ENCODE measurements around the gene SMG6.

The SMG6 gene

DNA sequence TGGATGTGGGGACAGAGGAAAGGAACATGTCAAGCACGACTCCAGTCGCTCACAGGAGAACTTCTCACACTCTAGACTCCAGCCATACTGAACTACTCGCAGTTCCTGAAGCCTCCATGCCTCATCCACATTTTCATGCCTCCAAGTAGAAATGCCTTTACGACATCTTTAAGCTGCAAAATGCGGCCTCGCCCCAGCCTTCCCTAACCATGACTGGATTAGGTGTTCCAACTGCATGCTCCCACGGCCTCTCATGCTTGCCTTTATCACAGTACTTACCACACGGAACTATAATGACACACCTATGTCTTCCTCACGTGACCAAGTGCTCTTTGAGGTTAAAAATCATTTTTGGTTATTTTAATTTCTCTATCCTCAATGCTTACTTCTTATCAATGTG, 23.9 kb downstream of the SMG6 start:
- no peaks in the 10 kb centered on the region for H3K27me3 Mint-ChIP-seq (ENCODE audit: low read depth, poor library complexity)

DNA sequence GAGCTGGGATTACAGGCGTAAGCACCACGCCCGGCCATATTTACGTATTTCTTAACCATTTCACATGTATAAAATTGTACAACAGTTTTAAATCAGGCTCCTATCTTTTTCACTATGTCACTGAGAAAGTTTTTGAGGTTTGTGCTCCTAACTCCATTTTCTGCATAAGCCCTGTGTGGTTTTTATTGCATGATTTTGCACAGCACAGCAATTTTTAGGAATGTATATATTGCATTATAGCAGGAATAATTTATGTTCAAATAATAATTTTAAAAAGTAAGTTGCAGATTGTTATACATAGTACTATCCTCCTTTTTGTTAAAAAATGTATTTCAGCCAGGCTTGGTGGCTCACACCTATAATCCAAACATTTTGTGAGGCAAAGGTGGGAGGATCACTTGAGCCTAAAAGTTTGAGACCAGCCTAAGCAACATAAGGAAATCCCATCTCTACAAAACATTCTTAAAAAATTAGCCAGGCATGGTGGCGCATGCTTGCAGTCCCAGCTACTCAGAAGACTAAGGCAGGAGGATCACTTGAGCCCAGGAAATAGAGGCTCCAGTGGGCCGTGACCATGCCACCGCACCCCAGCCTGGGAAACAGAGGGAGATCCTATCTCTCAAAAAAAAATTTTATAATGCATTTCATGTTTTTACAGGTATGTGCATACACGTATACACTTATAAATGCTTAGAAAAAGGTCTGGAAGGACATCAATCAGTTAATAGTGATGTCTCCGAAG, 26.0 kb downstream of the SMG6 start:
- H3K4me1 Mint-ChIP-seq, result no peaks in the 10 kb centered on the region
- no peaks in the 10 kb centered on the region for H3K9me3 Mint-ChIP-seq
- H3K4me3 Mint-ChIP-seq, result no peak overlapping the region
- TF ChIP-seq, protein P1, sequence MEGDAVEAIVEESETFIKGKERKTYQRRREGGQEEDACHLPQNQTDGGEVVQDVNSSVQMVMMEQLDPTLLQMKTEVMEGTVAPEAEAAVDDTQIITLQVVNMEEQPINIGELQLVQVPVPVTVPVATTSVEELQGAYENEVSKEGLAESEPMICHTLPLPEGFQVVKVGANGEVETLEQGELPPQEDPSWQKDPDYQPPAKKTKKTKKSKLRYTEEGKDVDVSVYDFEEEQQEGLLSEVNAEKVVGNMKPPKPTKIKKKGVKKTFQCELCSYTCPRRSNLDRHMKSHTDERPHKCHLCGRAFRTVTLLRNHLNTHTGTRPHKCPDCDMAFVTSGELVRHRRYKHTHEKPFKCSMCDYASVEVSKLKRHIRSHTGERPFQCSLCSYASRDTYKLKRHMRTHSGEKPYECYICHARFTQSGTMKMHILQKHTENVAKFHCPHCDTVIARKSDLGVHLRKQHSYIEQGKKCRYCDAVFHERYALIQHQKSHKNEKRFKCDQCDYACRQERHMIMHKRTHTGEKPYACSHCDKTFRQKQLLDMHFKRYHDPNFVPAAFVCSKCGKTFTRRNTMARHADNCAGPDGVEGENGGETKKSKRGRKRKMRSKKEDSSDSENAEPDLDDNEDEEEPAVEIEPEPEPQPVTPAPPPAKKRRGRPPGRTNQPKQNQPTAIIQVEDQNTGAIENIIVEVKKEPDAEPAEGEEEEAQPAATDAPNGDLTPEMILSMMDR (IDR thresholded peaks at IDR 0.05), result no peak
- no peak overlapping the region for H3K27ac Mint-ChIP-seq
- no peaks in the 10 kb centered on the region for H3K27me3 Mint-ChIP-seq (ENCODE audit: low read depth, poor library complexity)
- peaks cover 63% of the 10 kb centered on the region for H3K36me3 Mint-ChIP-seq (ENCODE audit: low read depth)
- DNase-seq, result no peak

More for the DNA sequence above, 23.9 kb downstream of the SMG6 start:
- no peaks in the 10 kb centered on the region for H3K4me1 Mint-ChIP-seq
- no peaks in the 10 kb centered on the region for H3K9me3 Mint-ChIP-seq
- peaks cover 59% of the 10 kb centered on the region for H3K36me3 Mint-ChIP-seq (ENCODE audit: low read depth)
- no peak overlapping the region for H3K4me3 Mint-ChIP-seq
- TF ChIP-seq, protein P1 (IDR thresholded peaks at IDR 0.05), result no peak
- DNase-seq, result no peak
- H3K27ac Mint-ChIP-seq, result no peak overlapping the region

DNA sequence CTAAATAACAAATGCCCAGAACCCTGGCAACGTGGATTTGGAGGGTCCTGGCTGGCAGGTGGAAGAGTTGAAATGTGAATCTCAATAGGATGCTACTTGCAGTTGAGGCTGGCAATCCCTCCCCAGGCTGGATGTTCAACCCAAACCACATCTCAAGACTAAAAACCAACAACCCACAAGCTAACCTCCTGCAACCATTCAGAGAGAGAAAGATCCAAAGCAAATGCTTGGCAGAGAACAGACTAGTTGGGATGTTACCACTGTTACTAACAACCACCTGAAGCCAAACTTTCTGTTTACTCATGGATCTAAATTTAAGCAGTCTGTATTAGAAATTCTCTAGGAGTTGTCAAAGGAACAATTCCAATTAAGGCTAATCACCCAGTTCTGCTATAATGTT, 27.9 kb downstream of the SMG6 start:
- TF ChIP-seq, protein P1 (IDR thresholded peaks at IDR 0.05), result no peak
- Mint-ChIP-seq H3K4me1 (no peaks in the 10 kb centered on the region), H3K4me3 (no peak overlapping the region), H3K27ac (peak overlapping the region; percentile 58), H3K9me3 (no peaks in the 10 kb centered on the region), H3K36me3 (ENCODE audit: low read depth) (peaks cover 53% of the 10 kb centered on the region), H3K27me3 (ENCODE audit: low read depth, poor library complexity) (no peaks in the 10 kb centered on the region)
- no peak for DNase-seq

DNA sequence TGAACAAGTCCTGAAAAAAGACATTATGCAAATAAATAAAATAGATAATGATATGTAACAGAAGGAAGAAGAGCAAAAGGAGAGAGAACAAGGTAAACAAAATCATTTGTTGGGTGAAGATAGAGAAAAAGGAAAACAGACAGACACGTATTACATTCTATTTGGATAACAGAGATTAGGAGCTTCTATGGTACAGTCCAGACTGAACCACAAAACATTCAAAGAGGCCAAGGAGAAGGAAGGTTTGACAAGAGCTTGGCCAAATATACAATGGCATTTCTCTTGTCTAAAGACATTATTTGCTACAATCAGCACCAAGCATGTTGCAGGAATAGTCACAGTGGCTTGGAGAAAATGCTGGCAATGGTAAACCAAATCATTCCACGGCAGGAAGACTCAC, 29.2 kb downstream of the SMG6 start:
- no peaks in the 10 kb centered on the region for H3K9me3 Mint-ChIP-seq
- TF ChIP-seq, protein P1 (IDR thresholded peaks at IDR 0.05), result no peak
- no peak overlapping the region for H3K27ac Mint-ChIP-seq
- peaks cover 60% of the 10 kb centered on the region for H3K36me3 Mint-ChIP-seq (ENCODE audit: low read depth)
- H3K27me3 Mint-ChIP-seq (ENCODE audit: low read depth, poor library complexity), result no peaks in the 10 kb centered on the region
- H3K4me1 Mint-ChIP-seq, result no peaks in the 10 kb centered on the region
- no peak for DNase-seq
- H3K4me3 Mint-ChIP-seq, result no peak overlapping the region

DNA sequence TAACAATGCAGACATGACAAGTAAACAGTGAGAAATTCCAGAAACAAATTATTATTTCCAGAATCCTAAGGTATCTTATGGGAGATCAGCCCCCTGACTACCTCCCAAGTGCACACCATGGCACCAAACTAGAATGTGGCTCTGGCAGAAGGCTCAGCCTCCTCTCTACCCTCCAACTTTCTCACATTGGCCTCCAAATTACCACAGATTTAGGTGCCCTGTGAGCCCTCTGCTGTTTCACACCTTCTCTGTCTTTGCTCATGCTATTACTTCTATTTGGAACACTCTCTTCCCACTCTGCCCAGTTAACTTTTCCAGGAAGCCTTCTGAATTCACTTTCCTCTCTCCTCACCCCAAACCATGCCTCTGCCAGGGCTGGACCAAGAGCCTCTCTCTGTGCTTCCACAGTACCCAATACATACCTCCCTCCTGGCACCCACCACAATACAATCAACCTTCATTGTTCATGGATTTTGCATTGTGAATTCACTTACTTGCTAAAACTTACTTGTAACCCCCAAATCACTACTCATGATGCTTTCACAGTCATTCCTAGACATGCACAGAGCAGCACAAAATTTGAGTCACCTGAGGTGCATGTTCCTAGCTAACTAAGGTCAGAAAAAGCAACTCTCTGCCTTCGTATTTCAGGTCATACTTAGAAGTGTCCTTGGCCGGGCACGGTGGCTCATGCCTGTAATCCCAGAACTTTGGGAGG, 31.4 kb downstream of the SMG6 start:
- TF ChIP-seq, protein P1 (IDR thresholded peaks at IDR 0.05), result no peak
- Mint-ChIP-seq H3K4me1 (no peaks in the 10 kb centered on the region), H3K4me3 (no peak overlapping the region), H3K36me3 (ENCODE audit: low read depth) (peaks cover 55% of the 10 kb centered on the region), H3K27me3 (ENCODE audit: low read depth, poor library complexity) (no peaks in the 10 kb centered on the region), H3K9me3 (no peaks in the 10 kb centered on the region), H3K27ac (no peak overlapping the region)
- no peak for DNase-seq

All from nephron progenitor cell (in vitro differentiated cells).